ENCODE results near the gene GAMT. TPM values are rescaled to one million over a fixed set of nuclear protein-coding genes. Genes with fewer than 3 reads are reported as not detected.

GAMT gene
- total and polyA plus RNA-seq, 2 experiments from 2014 or later = 21.5 to 36.9 TPM

- TF ChIP-seq STAT1 (IDR thresholded peaks at IDR 0.05; ENCODE audit: unreplicated experiment) (no peak), REST (IDR thresholded peaks at IDR 0.05; ENCODE audit: unreplicated experiment) (no peak), POLR2AphosphoS5 (IDR thresholded peaks at IDR 0.05; ENCODE audit: low read depth) (no peak), NANOG (IDR thresholded peaks at IDR 0.05; ENCODE audit: borderline replicate concordance) (no peak), CREB1 (CRISPR knock-in tag; IDR thresholded peaks at IDR 0.05; ENCODE audit: low read depth) (no peak), ZNF462 (CRISPR knock-in tag; IDR thresholded peaks at IDR 0.05) (no peak), EZH2phosphoT487 (IDR thresholded peaks at IDR 0.05; ENCODE audit: unreplicated experiment) (no peak), ZNF114 (CRISPR knock-in tag; IDR thresholded peaks at IDR 0.05) (no peak), JUNB (IDR thresholded peaks at IDR 0.05; ENCODE audit: unreplicated experiment) (no peak), ZNF331 (CRISPR knock-in tag; IDR thresholded peaks at IDR 0.05; ENCODE audit: low read depth) (no peak), ETS1 (IDR thresholded peaks at IDR 0.05) (no peak), CTCF (conservative IDR thresholded peaks at IDR 0.05; ENCODE audit: low read depth in 2 of 2) (no peak), EZH2 (IDR thresholded peaks at IDR 0.05; ENCODE audit: low read depth, unreplicated experiment) (no peak)
- Histone ChIP-seq H3K4me1 (ENCODE audit: insufficient read depth) (no peaks in the 10 kb centered on the region), H3K9me2 (ENCODE audit: insufficient read depth) (no peaks in the 10 kb centered on the region), H3K4me3 (no peak overlapping the region), H3K79me2 (replicated peaks; ENCODE audit: insufficient read depth) (peaks cover 33% of the 10 kb centered on the region), H4K20me1 (replicated peaks; ENCODE audit: insufficient read depth) (peaks cover 25% of the 10 kb centered on the region), H3F3A (replicated peaks; ENCODE audit: low read depth) (peaks cover 44% of the 10 kb centered on the region), H3K36me3 (ENCODE audit: insufficient read depth) (peaks cover 37% of the 10 kb centered on the region), H2AFZ (no peak overlapping the region), H3K4me2 (no peak overlapping the region), H3K27ac (ENCODE audit: low read depth) (no peak overlapping the region), H3K27me3 (ENCODE audit: insufficient read depth) (no peaks in the 10 kb centered on the region)
- Mint-ChIP-seq H3K4me3 (no peak overlapping the region), H3K9me3 (no peaks in the 10 kb centered on the region; the same call in 2 of the 3 replicates), H3K27ac (no peak overlapping the region), H3K27me3 (ENCODE audit: insufficient read depth, low read depth, poor library complexity) (peaks cover 4% of the 10 kb centered on the region), H3K36me3 (ENCODE audit: low read depth) (peaks cover 58% of the 10 kb centered on the region), H3K4me1 (no peaks in the 10 kb centered on the region; the same call in 2 of the 3 replicates)
- DNase-seq (ENCODE audit: low spot score) = no peak
- ATAC-seq = no peak; the same call in 2 of the 3 replicates
Observed at GRCh38 chr19:1430246-1430645, 28.9 kb upstream of the GAMT start.

Measured in GM23338 (cell line).